Gastrocnemius medialis (tissue), 4 donors: ENCODE data around the gene EYS. TPM values are rescaled to one million over a fixed set of nuclear protein-coding genes. Genes with fewer than 3 reads are reported as not detected.
"Not testable (repeated sequence)": the region's sequence is repeated elsewhere in the genome, so short reads cannot be mapped to it uniquely, and the experiment has no call there.

ENCODE experiments used
- ATAC-seq, 2 donors: fragments of 150-250 bp; one replicate each; pipeline ENCODE4 v1.9.1; 2016
- DNase-seq, 2 donors: peaks; one replicate each; pipeline ENCODE4 v3.0.0-alpha.2; 2019
- H3K27ac ChIP-seq, 4 donors: fragments of 200-600 bp; sonication (generic); 1 replicate in 1 of 4; 2 replicates in 3 of 4; pipeline ENCODE4 v1.5.1; 2016 to 2018; ENCODE audit warnings: mild to moderate bottlenecking in 2 of 4, moderate library complexity in 1 of 4
- H3K27me3 ChIP-seq, 3 donors: fragments of 200-600 bp; sonication (generic) in 2 of 3; 1 replicate in 1 of 3; 2 replicates in 2 of 3; pipeline versions ENCODE4 v1.5.1 to v1.6.0; 2016 to 2019; ENCODE audit warnings: mild to moderate bottlenecking in 1 of 3, moderate library complexity in 1 of 3
- H3K36me3 ChIP-seq, 2 donors: fragments of 200-600 bp; sonication (generic) in 1 of 2; one replicate each; pipeline ENCODE4 v1.5.1; 2017 to 2018
- H3K4me1 ChIP-seq, 2 donors: fragments of 200-600 bp; sonication (generic) in 1 of 2; one replicate each; pipeline ENCODE4 v1.5.1; 2016 to 2017; ENCODE audit warnings: mild to moderate bottlenecking in 2 of 2
- H3K4me3 ChIP-seq, 4 donors: fragments of 200-600 bp; sonication (generic) in 3 of 4; 1 replicate in 1 of 4; 2 replicates in 3 of 4; pipeline ENCODE4 v1.5.1; 2016 to 2019; ENCODE audit warnings: mild to moderate bottlenecking in 2 of 4
- H3K9me3 ChIP-seq, 3 donors: fragments of 200-600 bp; sonication (generic) in 2 of 3; 1 replicate in 1 of 3; 2 replicates in 2 of 3; pipeline ENCODE4 v1.5.1; 2016 to 2019
- CTCF ChIP-seq, 5 experiments: fragments of 450-650 bp in 3 of 5; fragments of 200-600 bp in 2 of 5; sonication (generic) in 2 of 5; IDR thresholded peaks in 4 of 5; conservative IDR thresholded peaks in 1 of 5; 1 replicate in 4 of 5; 2 replicates in 1 of 5; pipeline ENCODE4 v1.5.1; 2016 to 2019; ENCODE audit warnings: antibody characterized with exemption in 5 of 5, mild to moderate bottlenecking in 3 of 5, moderate library complexity in 3 of 5
- POLR2A ChIP-seq, 2 donors: fragments of 450-650 bp; IDR thresholded peaks; one replicate each; pipeline ENCODE4 v1.6.1; 2017; ENCODE audit warnings: antibody characterized with exemption in 2 of 2, mild to moderate bottlenecking in 2 of 2, moderate library complexity in 2 of 2
- in situ Hi-C, 4 donors: fragments of 200-750 bp; cut with MboI; loops; one replicate each; pipeline versions ENCODE4 v1.15.0 to v1.8.0; 2017; ENCODE audit warnings: low sequenced_read_pairs in 4 of 4
- intact Hi-C: fragments of 100-400 bp; cut with DNase I; formaldehyde crosslinking; loops from one replicate; pipeline ENCODE4 v1.15.1; 2023; ENCODE audit warnings: low total_unique reads
- total RNA-seq, 4 donors: library from RNA; depleted of rRNA; stranded (reverse); fragments of >200 nt; gene quantifications; one replicate each; pipeline versions ENCODE4 v1.1.0 to v1.2.3, GENCODE V29; 2016

The EYS gene
- total RNA-seq, 4 donors from 2014 or later = 0.20 TPM; not detected in 3

- TF ChIP-seq CTCF (IDR thresholded peaks at IDR 0.05 in 4 of 5, conservative IDR thresholded peaks at IDR 0.05 in 1 of 5) (no peak), POLR2A (IDR thresholded peaks at IDR 0.05) (no peak)
- H3K4me1 ChIP-seq = no peaks in the 10 kb centered on the region
Measured at GRCh38 chr6:65052626-65053025, 654.4 kb downstream of the EYS start.

GRCh38 chr6:65045801-65046200 lies 661.2 kb downstream of the EYS start:
- H3K36me3 ChIP-seq = no peaks in the 10 kb centered on the region
- no peak for TF ChIP-seq POLR2A (IDR thresholded peaks at IDR 0.05)
- TF ChIP-seq CTCF (IDR thresholded peaks at IDR 0.05 in 4 of 5, conservative IDR thresholded peaks at IDR 0.05 in 1 of 5) = no peak
- no peaks in the 10 kb centered on the region for H3K9me3 ChIP-seq
- ATAC-seq = no peak
- no peak for DNase-seq
- no peaks in the 10 kb centered on the region for H3K4me1 ChIP-seq
- no peak overlapping the region for H3K27ac ChIP-seq
- no peaks in the 10 kb centered on the region for H3K27me3 ChIP-seq
- H3K4me3 ChIP-seq = no peak overlapping the region
- in situ Hi-C loops (no loop called here), intact Hi-C loops (no loop called here)

More at GRCh38 chr6:65052626-65053025, 654.4 kb downstream of the EYS start:
- in situ Hi-C loops = no loop called here
- no peak overlapping the region for H3K27ac ChIP-seq
- no peak for DNase-seq
- no peak for ATAC-seq
- no peaks in the 10 kb centered on the region for H3K27me3 ChIP-seq
- no peaks in the 10 kb centered on the region for H3K9me3 ChIP-seq
- H3K4me3 ChIP-seq = no peak overlapping the region
- H3K36me3 ChIP-seq = no peaks in the 10 kb centered on the region
- intact Hi-C loops = no loop called here

GRCh38 chr6:65014006-65014405 lies 693.0 kb downstream of the EYS start:
- in situ Hi-C loops (no loop called here), intact Hi-C loops (no loop called here)
- Histone ChIP-seq H3K4me3 (no peak overlapping the region), H3K4me1 (no peaks in the 10 kb centered on the region), H3K9me3 (no peaks in the 10 kb centered on the region), H3K36me3 (no peaks in the 10 kb centered on the region), H3K27me3 (no peaks in the 10 kb centered on the region), H3K27ac (no peak overlapping the region)
- TF ChIP-seq POLR2A (IDR thresholded peaks at IDR 0.05) = no peak
- no peak for ATAC-seq
- DNase-seq = no peak

- H3K9me3 ChIP-seq = no peaks in the 10 kb centered on the region
- intact Hi-C loops (no loop called here), in situ Hi-C loops (no loop called here)
- H3K27ac ChIP-seq = no peak overlapping the region
- H3K36me3 ChIP-seq = no peaks in the 10 kb centered on the region
- ATAC-seq (no peak), DNase-seq (no peak)
- TF ChIP-seq CTCF (IDR thresholded peaks at IDR 0.05 in 4 of 5, conservative IDR thresholded peaks at IDR 0.05 in 1 of 5) (no peak), POLR2A (IDR thresholded peaks at IDR 0.05) (no peak)
- H3K4me1 ChIP-seq = no peaks in the 10 kb centered on the region
- H3K4me3 ChIP-seq = no peak overlapping the region
- no peaks in the 10 kb centered on the region for H3K27me3 ChIP-seq
Measured at GRCh38 chr6:65006788-65007187, 700.2 kb downstream of the EYS start.

- H3K27me3 ChIP-seq = no peaks in the 10 kb centered on the region
- H3K9me3 ChIP-seq = no peaks in the 10 kb centered on the region
- in situ Hi-C loops = no loop called here
Measured at GRCh38 chr6:65004283-65004682, 702.7 kb downstream of the EYS start.

GRCh38 chr6:65002882-65003281 lies 704.1 kb downstream of the EYS start:
- H3K27me3 ChIP-seq, DNase-seq, in situ Hi-C loops, H3K27ac ChIP-seq, H3K4me3 ChIP-seq, H3K36me3 ChIP-seq, H3K4me1 ChIP-seq, ATAC-seq, intact Hi-C loops, H3K9me3 ChIP-seq: not testable (repeated sequence)

More at GRCh38 chr6:65004283-65004682, 702.7 kb downstream of the EYS start:
- ATAC-seq (no peak), DNase-seq (no peak)
- H3K4me3 ChIP-seq = no peak overlapping the region
- no peak overlapping the region for H3K27ac ChIP-seq
- no peaks in the 10 kb centered on the region for H3K36me3 ChIP-seq
- no peaks in the 10 kb centered on the region for H3K4me1 ChIP-seq
- intact Hi-C loops = no loop called here
- TF ChIP-seq POLR2A (IDR thresholded peaks at IDR 0.05) (no peak), CTCF (IDR thresholded peaks at IDR 0.05 in 4 of 5, conservative IDR thresholded peaks at IDR 0.05 in 1 of 5) (no peak)
